HG03521 (cell line): ENCODE data around the gene SLC22A31.

Source experiments
- ATAC-seq: cut with Tn5 transposase; IDR thresholded peaks from one replicate; pipeline ENCODE4 v1.9.1; 2021; ENCODE audit warnings: mild to moderate bottlenecking, moderate library complexity; ENCODE audit not compliant: unreplicated experiment

SLC22A31 gene

DNA sequence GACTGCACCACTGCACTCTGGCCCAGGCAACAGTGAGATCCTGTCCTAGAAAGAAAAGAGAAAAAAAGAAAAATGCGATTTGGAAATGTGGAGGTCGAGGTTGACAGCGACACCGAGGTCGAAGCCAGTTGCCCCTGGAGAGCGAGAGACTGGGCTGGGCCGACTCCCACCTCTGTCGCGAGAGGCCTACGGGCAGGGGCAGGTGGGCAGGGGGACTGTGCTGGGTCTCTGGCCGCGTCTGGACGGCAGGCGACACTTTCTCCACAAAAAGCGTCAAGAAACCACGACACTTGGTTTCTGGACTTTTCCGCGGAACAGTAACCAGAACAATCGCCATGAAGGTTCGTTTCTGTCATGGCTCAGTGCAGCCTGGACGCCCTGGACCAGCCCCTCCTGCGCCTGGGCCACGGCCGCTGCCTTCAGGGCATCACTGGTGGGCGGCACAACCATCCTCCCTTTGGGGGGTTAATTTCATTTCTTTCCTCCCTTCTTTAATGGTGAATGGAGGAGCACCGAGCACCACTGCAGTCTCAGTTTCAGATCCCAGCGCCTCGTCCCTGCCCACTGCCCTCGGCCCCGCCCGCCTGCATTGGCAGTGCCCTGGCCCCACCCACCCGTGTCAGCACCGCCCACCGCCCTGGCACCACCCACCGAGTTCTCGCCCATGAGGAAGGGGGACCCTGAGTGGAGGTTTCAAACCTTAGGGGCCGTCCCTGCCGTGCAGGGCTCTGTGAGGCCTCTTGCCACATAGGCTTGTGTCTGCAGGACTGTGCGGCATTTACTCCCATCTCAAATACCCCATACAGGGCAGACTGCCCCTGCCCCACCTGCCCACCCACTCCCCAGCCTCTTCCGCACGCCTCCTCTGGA lies 47.3 kb downstream of the SLC22A31 start:
- no peak for ATAC-seq

DNA sequence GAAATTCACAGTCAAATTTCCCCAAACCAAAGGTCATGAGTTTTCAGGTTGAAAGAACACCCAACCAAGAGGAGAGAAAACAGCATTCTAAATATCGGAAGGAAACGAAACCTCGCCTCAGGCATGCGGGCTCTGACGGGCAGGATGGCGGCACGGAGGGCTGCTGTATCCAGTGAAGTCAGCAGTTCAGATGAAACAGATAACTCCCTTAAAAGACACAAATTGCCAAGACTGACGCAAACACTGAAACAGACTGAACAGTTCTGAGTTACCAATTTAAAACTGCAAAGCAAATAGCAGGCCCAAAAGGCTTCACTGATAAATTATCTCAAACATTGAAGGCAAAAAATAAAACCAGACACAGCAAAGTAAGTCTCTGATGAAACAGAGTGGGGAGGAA lies 49.4 kb downstream of the SLC22A31 start:
- no peak for ATAC-seq

- ATAC-seq: no peak
These were observed 50.1 kb downstream of the SLC22A31 start for GRCh38 chr16:89150090-89150835.

GRCh38 chr16:89149386-89149785 lies 51.0 kb downstream of the SLC22A31 start:
- ATAC-seq: no peak

DNA sequence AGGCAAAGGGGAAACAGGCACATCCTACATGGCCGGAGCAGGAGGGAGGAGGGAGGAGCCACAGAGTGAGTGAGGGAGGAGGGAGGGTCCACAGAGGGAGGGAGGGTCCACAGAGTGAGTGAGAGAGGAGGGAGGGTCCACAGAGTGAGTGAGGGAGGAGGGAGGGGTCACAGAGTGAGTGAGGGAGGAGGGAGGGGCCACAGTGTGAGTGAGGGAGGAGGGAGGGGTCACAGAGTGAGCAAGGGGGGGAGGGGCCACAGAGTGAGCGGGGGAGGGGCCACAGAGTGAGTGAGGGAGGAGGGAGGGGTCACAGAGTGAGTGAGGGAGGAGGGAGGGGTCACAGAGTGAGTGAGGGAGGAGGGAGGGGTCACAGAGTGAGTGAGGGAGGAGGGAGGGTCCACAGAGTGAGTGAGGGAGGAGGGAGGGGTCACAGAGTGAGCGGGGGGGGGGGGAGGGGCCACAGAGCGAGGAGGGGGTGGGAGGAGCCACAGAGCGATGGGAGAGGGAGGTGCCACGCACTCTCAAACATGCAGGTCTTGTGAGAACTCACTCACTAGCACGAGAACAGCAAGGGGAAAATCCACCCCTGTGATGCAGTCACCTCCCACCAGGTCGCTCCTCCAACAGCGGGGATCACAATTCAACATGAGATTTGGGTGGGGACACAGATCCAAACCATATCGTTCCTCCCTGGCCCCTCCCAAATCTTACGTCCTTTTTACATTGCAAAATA lies 53.1 kb downstream of the SLC22A31 start:
- ATAC-seq: no peak

- no peak for ATAC-seq
These were observed 53.9 kb downstream of the SLC22A31 start for GRCh38 chr16:89146211-89147005.
